EL (cell line): Measurements from ENCODE around the gene ZNF345.

Source experiments
- DNase-seq: peaks from one replicate; pipeline ENCODE4 v3.0.0-alpha.2; 2016

The ZNF345 gene

GRCh38 chr19:36918090-36918489 lies 67.4 kb downstream of the ZNF345 start:
- no peak for DNase-seq
